Astrocyte of the cerebellum (primary cell): ENCODE data around the gene CBR3.

ENCODE experiments used
- DNase-seq: peaks from one replicate; pipeline ENCODE4 v3.0.0-alpha.2; 2011; ENCODE audit warnings: low read depth
- H3K4me3 ChIP-seq: 2 replicates; pipeline ENCODE4 v1.5.1; 2011; ENCODE audit warnings: mild to moderate bottlenecking, low read depth, low read length, moderate library complexity
- in situ Hi-C: cut with HindIII; loops from 2 replicates; pipeline ENCODE4 v1.10.0; 2017; ENCODE audit warnings: low sequenced_read_pairs
- TF ChIP-seq, protein P1 (sequence below): IDR thresholded peaks from 2 replicates; pipeline ENCODE4 v1.5.1; 2012; ENCODE audit warnings: low read length, low read depth, moderate library complexity, mild to moderate bottlenecking; ENCODE audit errors: missing control alignments

Gene CBR3

DNA sequence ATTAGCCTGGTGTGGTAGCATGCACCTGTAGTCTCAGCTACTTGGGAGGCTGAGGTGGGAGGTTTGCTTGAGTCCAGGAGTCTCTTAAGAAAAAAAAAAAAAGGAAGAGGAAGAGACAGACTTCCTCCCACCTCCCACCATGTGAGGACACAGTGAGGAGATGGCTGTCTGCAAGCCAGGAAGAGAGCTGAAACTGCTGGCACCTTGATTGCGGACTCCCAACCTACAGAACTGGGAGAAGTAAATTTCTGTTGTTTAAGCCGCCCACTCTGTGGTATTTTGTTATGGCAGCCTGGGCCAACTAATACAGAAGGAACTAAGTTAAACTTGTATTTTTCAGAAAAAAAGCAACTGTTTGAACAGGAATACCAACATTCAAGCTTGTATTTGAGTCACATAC is 43.5 kb downstream of the CBR3 start:
- no peak for DNase-seq
- TF ChIP-seq, protein P1, sequence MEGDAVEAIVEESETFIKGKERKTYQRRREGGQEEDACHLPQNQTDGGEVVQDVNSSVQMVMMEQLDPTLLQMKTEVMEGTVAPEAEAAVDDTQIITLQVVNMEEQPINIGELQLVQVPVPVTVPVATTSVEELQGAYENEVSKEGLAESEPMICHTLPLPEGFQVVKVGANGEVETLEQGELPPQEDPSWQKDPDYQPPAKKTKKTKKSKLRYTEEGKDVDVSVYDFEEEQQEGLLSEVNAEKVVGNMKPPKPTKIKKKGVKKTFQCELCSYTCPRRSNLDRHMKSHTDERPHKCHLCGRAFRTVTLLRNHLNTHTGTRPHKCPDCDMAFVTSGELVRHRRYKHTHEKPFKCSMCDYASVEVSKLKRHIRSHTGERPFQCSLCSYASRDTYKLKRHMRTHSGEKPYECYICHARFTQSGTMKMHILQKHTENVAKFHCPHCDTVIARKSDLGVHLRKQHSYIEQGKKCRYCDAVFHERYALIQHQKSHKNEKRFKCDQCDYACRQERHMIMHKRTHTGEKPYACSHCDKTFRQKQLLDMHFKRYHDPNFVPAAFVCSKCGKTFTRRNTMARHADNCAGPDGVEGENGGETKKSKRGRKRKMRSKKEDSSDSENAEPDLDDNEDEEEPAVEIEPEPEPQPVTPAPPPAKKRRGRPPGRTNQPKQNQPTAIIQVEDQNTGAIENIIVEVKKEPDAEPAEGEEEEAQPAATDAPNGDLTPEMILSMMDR = no peak
- H3K4me3 ChIP-seq = no peak overlapping the region
- in situ Hi-C loops = no loop called here

DNA sequence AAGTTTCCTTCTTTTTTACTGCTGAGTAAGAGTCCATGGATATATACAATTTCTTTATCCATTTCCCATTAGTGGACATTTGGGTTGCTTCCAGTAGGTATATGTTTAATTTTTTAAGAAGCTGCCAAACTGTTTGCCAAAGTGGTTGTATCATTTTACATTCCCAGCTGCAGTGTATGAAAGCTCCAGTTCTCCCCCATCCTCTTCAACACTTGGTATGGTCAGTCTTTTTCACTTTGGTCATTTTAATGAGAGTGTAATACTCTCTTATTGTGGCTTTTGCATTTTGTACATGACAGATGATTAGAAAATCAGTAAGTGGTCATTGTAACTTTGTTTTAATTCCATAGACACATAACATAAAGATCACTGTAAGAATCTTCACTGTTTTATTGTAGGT is 44.3 kb downstream of the CBR3 start:
- in situ Hi-C loops = no loop called here
- DNase-seq = no peak
- no peak overlapping the region for H3K4me3 ChIP-seq
- TF ChIP-seq, protein P1 = no peak

DNA sequence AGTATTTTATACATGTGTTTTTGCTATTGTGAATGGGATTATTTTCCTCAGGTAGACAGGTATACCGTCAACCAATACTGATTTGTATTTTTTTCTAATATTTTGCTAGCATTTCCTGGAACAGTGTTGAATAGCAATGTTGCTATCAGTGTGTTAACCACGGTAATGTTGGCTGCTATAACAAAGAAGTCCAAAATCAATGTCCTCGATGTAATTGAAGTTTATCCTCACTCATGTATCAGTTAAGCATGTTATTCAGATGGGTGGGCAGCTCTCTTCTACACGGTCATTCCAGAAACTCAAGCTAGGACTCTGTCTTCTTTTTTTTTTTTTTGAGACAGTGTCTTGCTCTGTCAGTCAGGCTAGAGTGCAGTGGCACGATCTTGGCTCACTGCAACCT is 46.1 kb downstream of the CBR3 start:
- no peak overlapping the region for H3K4me3 ChIP-seq
- TF ChIP-seq, protein P1 = no peak
- in situ Hi-C loops = no loop called here

DNA sequence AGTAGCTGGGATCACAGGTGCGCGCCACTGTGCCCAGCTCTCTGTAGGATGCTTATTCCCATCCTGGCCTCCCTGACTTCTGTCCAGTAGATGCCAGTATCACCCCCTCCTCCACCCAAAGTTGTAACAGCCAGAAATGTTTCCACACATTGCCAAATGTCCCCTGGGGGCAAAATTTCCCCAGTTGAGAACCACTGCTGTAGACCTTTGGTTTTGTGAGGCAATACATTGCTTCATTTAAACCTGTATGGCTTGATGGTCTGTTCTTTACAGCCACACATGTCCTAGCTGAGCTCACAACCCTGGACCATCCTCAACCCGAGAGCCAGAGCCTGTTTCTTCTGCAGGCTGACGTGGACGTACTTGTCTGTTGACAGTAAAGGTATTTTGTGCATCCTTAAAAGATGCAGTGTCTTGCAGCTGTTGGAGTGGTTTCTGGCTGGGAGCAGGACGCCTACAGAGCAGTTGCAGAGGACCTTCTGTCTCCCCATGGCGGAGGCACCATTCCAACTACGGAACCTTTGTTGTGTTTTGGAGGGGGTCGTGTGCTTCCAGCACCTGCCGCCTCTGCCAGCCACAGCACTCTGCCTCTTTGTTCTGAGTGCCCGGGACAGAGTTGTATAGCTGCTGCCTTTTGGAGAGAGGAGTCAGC is 48.4 kb downstream of the CBR3 start:
- no peak overlapping the region for H3K4me3 ChIP-seq
- no peak for DNase-seq
- TF ChIP-seq, protein P1 = no peak
- in situ Hi-C loops = no loop called here

More for the DNA sequence above, 46.1 kb downstream of the CBR3 start:
- DNase-seq = no peak

- in situ Hi-C loops = no loop called here
- H3K4me3 ChIP-seq = no peak overlapping the region
- TF ChIP-seq, protein P1 = no peak
- no peak for DNase-seq
These were observed 49.7 kb downstream of the CBR3 start for GRCh38 chr21:36184545-36184944.

GRCh38 chr21:36185523-36185922 is 50.6 kb downstream of the CBR3 start:
- in situ Hi-C loops = no loop called here
- no peak overlapping the region for H3K4me3 ChIP-seq
- TF ChIP-seq, protein P1 = no peak
- no peak for DNase-seq
